HG03565 (cell line): Measurements from ENCODE around the gene ALPL.
"Not testable (repeated sequence)": the region's sequence is repeated elsewhere in the genome, so short reads cannot be mapped to it uniquely, and the experiment has no call there.

Experiments
- ATAC-seq: cut with Tn5 transposase; IDR thresholded peaks from one replicate; pipeline ENCODE4 v1.9.1; 2021; ENCODE audit warnings: mild to moderate bottlenecking, moderate library complexity; ENCODE audit not compliant: unreplicated experiment

Gene ALPL

DNA sequence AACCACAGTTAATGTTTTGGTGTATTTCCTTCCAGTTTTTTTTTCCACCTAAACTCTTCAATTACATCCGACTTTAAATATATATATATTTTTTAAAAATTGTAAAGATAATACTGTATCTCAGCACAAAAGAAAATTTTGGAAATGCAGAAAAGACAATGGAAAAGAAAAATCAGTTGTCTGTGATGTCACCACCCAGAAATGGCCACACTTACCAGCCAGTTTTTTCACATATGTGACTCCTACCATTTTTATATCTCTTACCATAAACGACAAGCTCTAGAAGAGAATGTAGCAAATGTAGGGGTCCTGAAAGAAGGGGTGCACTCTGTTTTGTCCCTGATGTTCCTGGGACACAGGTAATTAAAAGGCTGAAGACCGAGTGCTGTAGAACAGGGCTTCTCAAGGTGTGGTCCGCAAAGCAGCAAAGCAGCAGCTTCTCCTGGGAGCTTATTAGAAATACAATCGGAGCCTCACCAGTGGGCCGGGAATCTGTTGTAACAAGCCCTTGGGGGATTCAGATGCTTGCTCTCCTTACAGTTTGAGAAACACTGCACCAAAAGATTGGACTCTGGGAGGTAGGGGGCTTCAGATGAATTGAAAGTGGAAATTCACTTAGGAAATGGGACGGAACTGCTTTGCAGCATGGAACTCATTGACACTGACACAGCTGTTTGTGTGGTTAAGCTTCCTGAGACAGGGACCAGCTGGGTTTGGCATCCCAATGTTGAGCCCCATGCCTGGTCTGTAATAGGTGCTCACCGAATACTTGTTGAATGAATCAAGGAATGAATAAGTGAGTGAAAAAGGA lies 44.1 kb downstream of the ALPL start:
- no peak for ATAC-seq

DNA sequence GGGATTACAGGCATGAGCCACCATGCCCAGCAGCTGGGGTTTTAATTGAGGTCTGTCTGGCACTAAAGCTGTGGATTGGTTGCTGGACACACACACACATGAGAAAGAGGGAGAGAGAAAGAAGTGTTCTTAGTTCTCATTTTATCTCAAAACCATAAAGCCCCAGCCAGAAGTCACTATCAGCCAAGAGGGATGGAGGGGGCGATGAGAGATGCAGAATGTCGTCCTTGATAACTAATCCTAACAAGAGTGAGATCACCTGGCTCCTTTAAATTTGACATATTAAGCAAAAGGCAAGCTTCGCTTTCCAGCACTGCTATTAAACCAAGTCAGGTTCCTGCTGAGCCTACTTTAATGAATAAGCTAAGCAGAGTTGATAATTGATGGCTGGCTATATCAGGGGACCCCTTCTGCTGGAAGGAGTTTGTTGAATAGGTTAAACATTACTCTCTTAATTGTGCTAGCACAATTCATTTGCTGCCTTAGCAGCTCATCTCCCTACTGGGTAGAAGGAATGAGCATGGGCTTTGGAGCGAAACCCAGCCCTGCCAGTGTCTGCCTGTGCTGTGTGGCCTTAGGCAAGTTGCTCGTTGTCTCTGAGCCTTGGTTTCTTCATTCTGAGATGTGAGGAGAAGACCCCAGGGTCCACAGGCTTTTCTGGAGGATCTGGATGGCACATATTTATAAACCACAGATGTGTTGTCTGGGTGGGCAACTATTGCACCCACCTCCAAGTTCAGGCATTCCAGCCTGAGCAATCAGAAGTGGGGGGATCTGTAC lies 50.8 kb downstream of the ALPL start:
- ATAC-seq = no peak

GRCh38 chr1:21560916-21561638 lies 51.9 kb downstream of the ALPL start:
- ATAC-seq = no peak

DNA sequence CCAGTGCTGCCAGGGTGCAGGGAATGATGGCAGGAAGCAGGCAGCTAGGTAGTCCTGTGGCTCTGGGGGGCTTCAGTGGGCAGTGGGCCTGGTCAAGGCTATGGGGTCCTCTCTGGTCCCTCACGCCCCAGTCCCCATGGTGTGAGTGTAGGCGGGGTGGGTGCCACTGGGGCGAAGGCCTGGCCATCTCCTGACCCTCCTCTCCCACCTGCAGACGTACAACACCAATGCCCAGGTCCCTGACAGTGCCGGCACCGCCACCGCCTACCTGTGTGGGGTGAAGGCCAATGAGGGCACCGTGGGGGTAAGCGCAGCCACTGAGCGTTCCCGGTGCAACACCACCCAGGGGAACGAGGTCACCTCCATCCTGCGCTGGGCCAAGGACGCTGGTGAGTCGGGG lies 53.7 kb downstream of the ALPL start:
- no peak for ATAC-seq

DNA sequence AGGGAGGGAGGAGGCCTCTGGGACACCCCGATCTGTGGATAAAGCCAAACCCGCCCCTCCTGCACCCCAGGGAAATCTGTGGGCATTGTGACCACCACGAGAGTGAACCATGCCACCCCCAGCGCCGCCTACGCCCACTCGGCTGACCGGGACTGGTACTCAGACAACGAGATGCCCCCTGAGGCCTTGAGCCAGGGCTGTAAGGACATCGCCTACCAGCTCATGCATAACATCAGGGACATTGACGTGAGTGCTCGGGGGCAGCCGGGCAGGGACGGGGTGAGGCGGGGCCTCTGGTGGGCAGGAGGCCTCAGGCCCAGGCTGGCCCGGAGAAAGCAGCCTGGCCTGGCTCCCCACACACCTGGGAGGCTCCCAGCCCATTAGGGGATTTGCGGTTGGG lies 54.7 kb downstream of the ALPL start:
- no peak for ATAC-seq

- ATAC-seq = no peak
Observed at GRCh38 chr1:21564521-21565095, 55.4 kb downstream of the ALPL start.

- no peak for ATAC-seq
Observed at GRCh38 chr1:21565285-21565684, 56.1 kb downstream of the ALPL start.

- not testable (repeated sequence) for ATAC-seq
Observed at GRCh38 chr1:21566361-21566760, 57.1 kb downstream of the ALPL start.

DNA sequence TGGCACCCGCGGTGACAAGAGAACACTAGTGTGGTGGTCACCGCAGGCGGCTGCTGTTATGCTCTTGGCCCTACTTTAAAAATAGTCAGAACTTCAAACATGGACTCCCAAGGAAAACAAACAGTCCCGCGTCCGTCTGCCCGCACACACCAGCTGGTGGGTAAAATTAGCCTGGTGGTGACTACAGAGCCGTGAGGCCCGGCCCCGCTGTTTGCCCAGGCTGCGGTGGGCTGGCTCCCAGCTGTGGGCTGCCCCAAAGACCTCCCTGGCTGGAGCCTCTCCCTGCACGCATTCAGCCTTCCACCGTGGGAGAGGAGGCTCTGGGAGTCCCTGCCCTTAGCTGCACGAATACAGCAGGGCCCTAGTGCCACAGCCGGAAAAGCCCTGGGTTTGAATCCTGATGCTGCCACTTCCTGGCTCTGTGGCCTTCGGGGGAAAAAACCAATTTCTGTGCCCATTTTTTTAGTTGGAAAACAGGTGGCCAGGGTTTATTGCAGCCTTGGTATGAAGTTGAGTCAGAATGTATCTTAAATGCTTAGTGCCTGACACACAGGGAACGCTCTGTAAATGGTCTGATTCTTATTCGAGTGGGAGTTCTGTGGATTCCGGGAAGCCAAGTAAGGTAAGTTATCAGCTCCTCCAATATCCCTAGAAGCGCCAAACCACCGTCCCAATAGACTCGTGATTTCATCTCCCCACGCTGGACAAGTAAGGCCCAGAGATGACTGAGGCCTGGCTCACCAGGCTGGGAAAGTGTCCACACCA lies 58.2 kb downstream of the ALPL start:
- no peak for ATAC-seq

GRCh38 chr1:21568006-21568746 lies 59.0 kb downstream of the ALPL start:
- no peak for ATAC-seq

- ATAC-seq = no peak
Observed at GRCh38 chr1:21568809-21569385, 59.7 kb downstream of the ALPL start.

DNA sequence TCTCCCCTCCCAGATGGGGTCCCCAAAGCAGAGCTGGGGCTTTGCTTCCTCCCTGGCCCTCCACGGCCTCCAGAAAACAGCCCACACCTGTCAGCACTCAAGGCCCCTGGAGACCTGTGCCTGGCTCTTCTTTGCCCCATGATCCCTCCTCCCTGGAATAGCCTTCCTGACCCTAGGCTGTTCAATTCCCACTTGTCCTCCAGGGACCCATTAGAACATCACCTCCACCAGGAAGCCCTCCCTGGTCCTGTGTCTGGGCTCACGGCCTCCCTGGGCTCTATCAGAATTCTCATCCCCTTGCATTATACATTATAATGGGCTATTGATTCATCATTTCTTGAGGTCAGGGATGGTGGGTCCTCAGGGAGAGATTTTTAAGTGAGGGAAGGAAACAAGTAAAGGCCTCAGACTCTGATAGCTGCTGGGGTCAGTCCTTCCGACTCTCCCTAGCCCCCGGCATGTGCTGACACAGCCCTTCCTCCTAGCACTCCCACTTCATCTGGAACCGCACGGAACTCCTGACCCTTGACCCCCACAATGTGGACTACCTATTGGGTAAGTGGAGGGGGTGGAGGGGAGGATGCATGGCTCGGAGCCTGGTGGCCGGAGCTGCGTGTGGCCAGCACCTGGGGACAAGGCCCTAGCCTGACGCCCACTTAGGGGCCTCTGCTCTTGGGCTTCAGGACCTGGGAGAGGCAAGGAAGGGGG lies 60.8 kb downstream of the ALPL start:
- no peak for ATAC-seq

GRCh38 chr1:21570528-21570875 lies 61.3 kb downstream of the ALPL start:
- no peak for ATAC-seq

DNA sequence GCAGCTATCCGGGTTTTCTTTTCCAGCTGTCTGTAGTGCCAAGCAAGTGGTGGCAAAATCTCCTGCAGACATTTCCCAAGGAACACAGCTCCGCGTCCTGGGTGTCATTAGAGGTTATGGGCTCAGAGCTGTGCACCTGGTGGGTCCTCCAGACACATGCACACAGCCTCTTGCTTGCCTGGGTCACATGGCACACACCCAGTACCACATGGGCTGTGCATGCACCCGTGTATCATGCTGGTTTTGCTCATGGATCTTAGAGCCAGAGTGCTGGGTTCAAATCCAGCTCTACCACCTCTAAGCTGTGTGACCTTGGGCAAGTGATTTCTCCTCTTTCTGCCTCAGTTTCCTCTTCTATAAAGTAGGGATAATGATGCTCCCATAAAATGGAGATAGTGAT lies 61.7 kb downstream of the ALPL start:
- ATAC-seq = no peak

- ATAC-seq = no peak
Observed at GRCh38 chr1:21572221-21572620, 63.0 kb downstream of the ALPL start.

GRCh38 chr1:21572735-21573277 lies 63.6 kb downstream of the ALPL start:
- ATAC-seq = no peak

GRCh38 chr1:21573475-21573874 lies 64.3 kb downstream of the ALPL start:
- no peak for ATAC-seq

- ATAC-seq = no peak
Observed at GRCh38 chr1:21573971-21574465, 64.8 kb downstream of the ALPL start.
